ENCODE measurements around the gene CTIF. TPM values are rescaled to one million over a fixed set of nuclear protein-coding genes. Genes with fewer than 3 reads are reported as not detected.

The CTIF gene
- total RNA-seq (10 to 100 TPM; 14.3 to 39.2 (median 21.6) TPM), polyA plus RNA-seq (10 to 100 TPM in 1 of 3 donors, 1 to 10 TPM in 2; 5.2 to 13.9 (median 7.1) TPM)
- long read RNA-seq, donor 1 = 0 reads
- long read RNA-seq, donor 2 = 0 reads

- TF ChIP-seq CTCF (IDR thresholded peaks at IDR 0.05 in 8 of 11, conservative IDR thresholded peaks at IDR 0.05 in 3 of 11) (no peak), POLR2AphosphoS5 (IDR thresholded peaks at IDR 0.05) (peak; percentile 65 to 77 (median 73))
- intact Hi-C loops (cut with DNase I; ENCODE audit: low total_unique reads) = no loop called here
- WGBS, 5 donors = 6 to 8% (median 7%) methylated on average over 48 to 54 of the region's 54 CpGs
- DNase-seq = peak; percentile 94
- Histone ChIP-seq H3K4me1 (peaks cover 4 to 44% (median 29%) of the 10 kb centered on the region in 6 donors), H3K27ac (peak within 1 kb of the TSS; percentile 24 to 89 (median 78)), H3K36me3 (no peaks in the 10 kb centered on the region), H3K4me3 (peak within 1 kb of the TSS; percentile 69 to 96 (median 82)), H3K9me3 (no peaks in the 10 kb centered on the region), H3K27me3 (replicated peaks in 1 of 7) (peaks cover 0 to 24% (median 0%) of the 10 kb centered on the region in 7 donors)
Observed at GRCh38 chr18:48538531-48539405, at the start of gene CTIF. TSS of gene CTIF (plus strand) at chr18:48539031. CDS start at chr18:48619566, 80,535 bp downstream.

GRCh38 chr18:48490641-48491293 lies 48.1 kb upstream of the CTIF start:
- Histone ChIP-seq H3K27me3 (replicated peaks in 1 of 7) (peaks cover 0 to 19% (median 0%) of the 10 kb centered on the region in 7 donors), H3K36me3 (no peaks in the 10 kb centered on the region), H3K27ac (no peak overlapping the region), H3K9me3 (no peaks in the 10 kb centered on the region), H3K4me1 (peaks cover 0 to 11% (median 2%) of the 10 kb centered on the region in 6 donors), H3K4me3 (no peak overlapping the region)
- no peak for DNase-seq
- intact Hi-C loops (cut with DNase I; ENCODE audit: low total_unique reads) = no loop called here
- TF ChIP-seq CTCF (IDR thresholded peaks at IDR 0.05 in 8 of 11, conservative IDR thresholded peaks at IDR 0.05 in 3 of 11) (no peak), POLR2A (IDR thresholded peaks at IDR 0.05) (no peak), POLR2AphosphoS5 (IDR thresholded peaks at IDR 0.05) (no peak)
- 63 to 85% (median 74%) methylated on average over 2 of the region's 2 CpGs for WGBS, 5 donors

- intact Hi-C loops (cut with DNase I; ENCODE audit: low total_unique reads) = no loop called here
- peaks cover 0 to 20% (median 0%) of the 10 kb centered on the region in 7 donors for H3K27me3 ChIP-seq (replicated peaks in 1 of 7)
- H3K4me1 ChIP-seq = peaks cover 0 to 11% (median 2%) of the 10 kb centered on the region in 6 donors
- no peak overlapping the region for H3K27ac ChIP-seq
- TF ChIP-seq POLR2AphosphoS5 (IDR thresholded peaks at IDR 0.05) (no peak), POLR2A (IDR thresholded peaks at IDR 0.05) (no peak), CTCF (IDR thresholded peaks at IDR 0.05 in 8 of 11, conservative IDR thresholded peaks at IDR 0.05 in 3 of 11) (no peak)
- 91 to 95% (median 95%) methylated on average over 7 to 8 of the region's 8 CpGs for WGBS, 5 donors
- no peak overlapping the region for H3K4me3 ChIP-seq
- no peak for DNase-seq
- peaks cover 0 to 9% (median 1%) of the 10 kb centered on the region in 8 donors for H3K9me3 ChIP-seq
- H3K36me3 ChIP-seq = no peaks in the 10 kb centered on the region
Observed at GRCh38 chr18:48492880-48493279, 46.0 kb upstream of the CTIF start.
